Measurements from ENCODE around the gene ZNF12.

DNA sequence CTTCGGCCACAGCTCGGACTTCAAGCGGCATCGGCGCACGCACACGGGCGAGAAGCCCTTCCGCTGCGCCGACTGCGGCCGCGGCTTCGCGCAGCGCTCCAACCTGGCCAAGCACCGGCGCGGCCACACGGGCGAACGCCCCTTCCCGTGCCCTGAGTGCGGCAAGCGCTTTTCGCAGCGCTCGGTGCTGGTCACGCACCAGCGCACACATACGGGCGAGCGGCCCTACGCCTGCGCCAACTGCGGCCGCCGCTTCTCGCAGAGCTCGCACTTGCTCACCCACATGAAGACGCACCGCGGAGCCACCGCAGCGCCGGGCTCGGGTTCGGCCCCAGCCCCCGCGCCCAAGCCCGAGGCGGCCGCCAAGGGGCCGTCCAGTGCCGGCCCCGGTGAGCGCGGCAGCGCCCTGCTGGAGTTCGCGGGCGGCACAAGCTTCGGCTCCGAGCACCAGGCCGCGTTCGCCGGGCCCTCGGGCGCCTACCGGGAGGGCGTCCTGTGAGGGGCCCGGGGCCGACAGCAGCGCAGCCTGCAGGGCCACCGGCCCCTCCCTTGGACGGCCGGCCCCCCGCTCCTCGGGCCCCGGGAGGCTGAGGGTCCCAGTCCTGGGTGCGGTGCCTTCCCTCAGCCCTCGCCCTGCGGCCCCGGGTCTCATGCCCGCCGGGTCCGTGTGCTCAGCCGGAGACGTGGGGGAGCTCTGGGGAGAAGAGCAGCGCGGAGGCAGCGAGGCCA lies 52.5 kb downstream of the ZNF12 start:
- no peak for TF ChIP-seq EZH2 (IDR thresholded peaks at IDR 0.05; ENCODE audit: insufficient read depth, poor library complexity, severe bottlenecking)
- no peak for TF ChIP-seq EZH2phosphoT487 (IDR thresholded peaks at IDR 0.05; ENCODE audit: insufficient read depth, low read depth)
